WI38 (cell line): Measurements from ENCODE around the gene UQCRC1.
A peak's percentile ranks its signal among the peaks of the same experiment; 100 is the strongest.

Experiments
- H3K4me3 ChIP-seq: 2 replicates; pipeline ENCODE4 v1.5.1; 2011; ENCODE audit warnings: low read depth, mild to moderate bottlenecking, control low read depth, low read length
- TF ChIP-seq, protein P1 (sequence below): IDR thresholded peaks from 2 replicates; pipeline ENCODE4 v1.5.1; 2012; ENCODE audit warnings: low read depth, mild to moderate bottlenecking, control low read depth, low read length

The UQCRC1 gene

DNA sequence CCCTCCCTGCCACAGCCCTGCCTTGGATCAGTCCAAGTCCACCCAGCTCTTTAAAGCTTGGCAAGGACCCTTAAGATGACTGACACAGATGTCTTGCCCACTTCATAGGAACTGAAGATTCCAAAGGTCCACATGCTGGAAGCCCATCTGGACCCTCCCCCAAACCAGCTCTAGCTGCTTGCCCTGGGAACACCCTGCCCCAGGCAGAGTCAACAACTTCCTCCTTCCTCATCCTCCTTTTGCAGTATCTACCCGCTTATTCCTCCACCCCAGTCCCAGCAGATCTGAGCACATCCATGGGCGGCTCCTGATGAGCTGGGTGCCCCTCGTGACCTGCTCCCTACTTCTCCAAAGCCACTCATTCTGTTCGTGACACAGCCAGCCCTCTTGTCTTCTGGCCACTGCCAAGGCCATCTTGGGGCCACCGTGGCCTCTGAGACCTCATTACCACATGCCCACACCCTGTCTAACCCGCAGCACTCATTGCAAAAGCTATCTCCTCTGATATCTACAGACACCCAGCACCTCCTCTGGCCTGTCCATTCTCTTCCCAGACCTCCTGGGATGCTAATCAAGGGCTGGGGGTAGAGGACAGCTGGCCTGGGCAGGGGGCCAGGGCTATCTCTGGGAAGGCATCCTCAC is 50.8 kb downstream of the UQCRC1 start:
- H3K4me3 ChIP-seq: no peak overlapping the region
- TF ChIP-seq, protein P1, sequence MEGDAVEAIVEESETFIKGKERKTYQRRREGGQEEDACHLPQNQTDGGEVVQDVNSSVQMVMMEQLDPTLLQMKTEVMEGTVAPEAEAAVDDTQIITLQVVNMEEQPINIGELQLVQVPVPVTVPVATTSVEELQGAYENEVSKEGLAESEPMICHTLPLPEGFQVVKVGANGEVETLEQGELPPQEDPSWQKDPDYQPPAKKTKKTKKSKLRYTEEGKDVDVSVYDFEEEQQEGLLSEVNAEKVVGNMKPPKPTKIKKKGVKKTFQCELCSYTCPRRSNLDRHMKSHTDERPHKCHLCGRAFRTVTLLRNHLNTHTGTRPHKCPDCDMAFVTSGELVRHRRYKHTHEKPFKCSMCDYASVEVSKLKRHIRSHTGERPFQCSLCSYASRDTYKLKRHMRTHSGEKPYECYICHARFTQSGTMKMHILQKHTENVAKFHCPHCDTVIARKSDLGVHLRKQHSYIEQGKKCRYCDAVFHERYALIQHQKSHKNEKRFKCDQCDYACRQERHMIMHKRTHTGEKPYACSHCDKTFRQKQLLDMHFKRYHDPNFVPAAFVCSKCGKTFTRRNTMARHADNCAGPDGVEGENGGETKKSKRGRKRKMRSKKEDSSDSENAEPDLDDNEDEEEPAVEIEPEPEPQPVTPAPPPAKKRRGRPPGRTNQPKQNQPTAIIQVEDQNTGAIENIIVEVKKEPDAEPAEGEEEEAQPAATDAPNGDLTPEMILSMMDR: no peak; the same call in 1 of the 2 replicates

DNA sequence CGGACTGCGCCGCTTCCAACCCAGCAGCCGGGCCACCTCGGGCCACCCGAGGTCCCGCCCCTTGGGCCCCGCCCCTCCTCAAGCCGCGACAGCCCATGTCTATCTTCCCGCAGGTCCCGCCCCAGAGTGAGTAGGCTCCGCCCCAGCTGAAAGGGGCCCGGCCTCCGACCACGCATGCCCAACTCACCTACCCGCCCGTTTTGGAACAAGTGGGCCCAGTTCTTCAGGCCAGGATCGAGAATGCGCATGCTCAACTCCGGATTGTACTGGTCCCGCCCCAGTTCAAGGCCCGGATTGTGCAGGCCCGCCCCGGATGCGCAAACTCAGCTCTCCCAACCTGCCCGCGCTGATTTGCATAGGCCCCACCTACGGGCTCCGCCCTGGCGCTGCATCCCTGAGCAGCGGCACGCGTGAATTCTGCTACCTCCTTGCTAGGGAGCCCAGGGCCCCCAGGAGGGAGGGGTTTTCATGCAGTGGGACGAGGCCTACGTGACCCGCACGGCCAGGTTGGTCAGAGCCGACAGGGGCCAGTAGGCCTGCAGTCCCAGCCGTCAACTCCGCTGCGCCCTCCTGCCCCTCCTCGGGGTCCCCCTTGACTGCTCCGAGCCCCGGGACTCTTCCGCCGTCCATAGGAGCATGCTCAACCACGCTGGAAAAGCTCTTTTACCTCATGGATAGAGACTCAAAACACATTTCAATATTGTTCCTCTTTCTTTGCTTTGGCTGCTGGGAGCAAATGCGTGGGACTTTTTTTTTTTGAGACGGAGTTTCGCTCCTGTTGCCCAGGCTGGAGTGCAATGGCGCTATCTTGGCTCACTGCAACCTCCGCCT is 52.4 kb downstream of the UQCRC1 start, which contains the start of gene PFKFB4:
PFKFB4 (minus strand) TSS at position 8 of the 831 bp plus-strand sequence. CDS start 26 bp downstream, outside the sequence.
- TF ChIP-seq, protein P1: no peak
- peak within 1 kb of the TSS; percentile 67 for H3K4me3 ChIP-seq

DNA sequence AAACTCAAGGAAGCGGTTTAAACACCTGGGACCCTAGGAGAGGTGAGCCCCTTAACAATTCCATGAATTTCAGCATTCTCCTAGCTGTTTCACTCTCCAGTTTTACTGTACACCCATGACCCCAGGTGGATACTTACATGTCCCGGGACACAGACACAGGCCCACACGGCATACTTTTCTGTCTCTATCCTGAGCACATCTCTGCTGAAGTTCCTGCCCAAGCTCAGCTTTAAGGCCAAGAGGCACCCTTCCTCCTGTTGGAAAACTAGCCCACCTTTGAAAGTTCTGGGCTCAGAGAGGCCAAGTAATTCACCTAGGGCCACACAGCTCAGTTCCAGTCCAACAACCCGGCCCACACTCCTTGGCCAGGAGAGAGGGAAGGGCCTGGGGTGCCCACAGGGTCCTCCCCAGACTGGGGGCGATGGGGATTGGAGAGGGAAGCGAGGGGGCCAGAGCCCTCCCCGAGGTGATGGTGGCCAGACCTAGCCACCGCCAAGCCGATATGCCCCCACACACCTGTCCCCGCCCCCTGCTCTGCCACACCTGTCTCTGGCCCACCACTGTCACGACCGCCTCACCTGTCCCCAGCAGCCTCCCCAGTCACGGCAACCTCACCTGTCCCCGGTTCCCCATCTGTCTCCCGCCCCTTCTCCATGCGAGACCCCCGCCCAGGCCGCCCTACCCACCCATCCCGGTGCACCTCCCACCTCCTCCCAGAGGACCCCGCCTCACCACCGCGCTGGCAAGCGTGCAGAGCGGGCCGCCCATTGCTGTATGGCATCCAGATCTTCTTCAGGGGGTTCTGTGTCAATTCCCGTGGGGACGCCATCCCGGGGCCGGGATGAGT is 53.3 kb downstream of the UQCRC1 start:
- H3K4me3 ChIP-seq: peak overlapping the region; percentile 67
- TF ChIP-seq, protein P1: no peak

DNA sequence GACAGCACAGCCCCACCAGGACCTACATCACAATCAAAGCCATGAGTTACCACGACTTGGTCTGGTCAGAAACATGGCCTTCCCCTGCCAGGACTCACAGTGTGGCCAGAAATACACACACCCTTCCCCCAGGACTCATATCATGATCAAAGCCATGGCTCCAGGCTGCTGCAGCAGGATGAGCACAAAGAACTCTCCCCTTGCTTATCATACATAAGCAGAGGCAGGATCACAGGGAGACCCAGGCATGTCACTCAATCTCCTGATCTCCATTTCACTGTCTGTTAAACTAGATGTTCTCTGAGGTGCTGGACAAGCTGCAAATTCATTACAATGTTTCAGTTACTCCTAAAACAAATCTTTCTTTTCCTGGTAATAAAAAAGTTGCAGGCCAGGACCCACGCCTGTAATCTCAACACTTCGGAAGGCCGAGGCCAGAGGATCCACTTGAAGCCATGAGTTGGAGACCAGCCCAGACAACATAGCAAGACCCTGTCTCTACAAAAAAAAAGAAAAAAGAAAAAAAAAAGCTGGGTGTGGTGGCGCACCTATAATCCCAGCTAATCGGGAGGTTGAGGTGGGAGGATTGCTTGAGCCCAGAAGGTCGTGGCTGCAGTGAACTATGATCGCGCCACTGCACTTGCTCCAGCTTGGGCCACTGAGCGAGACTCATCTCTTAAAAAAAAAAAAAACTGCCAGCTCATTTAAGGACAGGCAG is 54.1 kb downstream of the UQCRC1 start:
- TF ChIP-seq, protein P1: no peak
- H3K4me3 ChIP-seq: no peak overlapping the region; the same call in 1 of the 2 replicates

DNA sequence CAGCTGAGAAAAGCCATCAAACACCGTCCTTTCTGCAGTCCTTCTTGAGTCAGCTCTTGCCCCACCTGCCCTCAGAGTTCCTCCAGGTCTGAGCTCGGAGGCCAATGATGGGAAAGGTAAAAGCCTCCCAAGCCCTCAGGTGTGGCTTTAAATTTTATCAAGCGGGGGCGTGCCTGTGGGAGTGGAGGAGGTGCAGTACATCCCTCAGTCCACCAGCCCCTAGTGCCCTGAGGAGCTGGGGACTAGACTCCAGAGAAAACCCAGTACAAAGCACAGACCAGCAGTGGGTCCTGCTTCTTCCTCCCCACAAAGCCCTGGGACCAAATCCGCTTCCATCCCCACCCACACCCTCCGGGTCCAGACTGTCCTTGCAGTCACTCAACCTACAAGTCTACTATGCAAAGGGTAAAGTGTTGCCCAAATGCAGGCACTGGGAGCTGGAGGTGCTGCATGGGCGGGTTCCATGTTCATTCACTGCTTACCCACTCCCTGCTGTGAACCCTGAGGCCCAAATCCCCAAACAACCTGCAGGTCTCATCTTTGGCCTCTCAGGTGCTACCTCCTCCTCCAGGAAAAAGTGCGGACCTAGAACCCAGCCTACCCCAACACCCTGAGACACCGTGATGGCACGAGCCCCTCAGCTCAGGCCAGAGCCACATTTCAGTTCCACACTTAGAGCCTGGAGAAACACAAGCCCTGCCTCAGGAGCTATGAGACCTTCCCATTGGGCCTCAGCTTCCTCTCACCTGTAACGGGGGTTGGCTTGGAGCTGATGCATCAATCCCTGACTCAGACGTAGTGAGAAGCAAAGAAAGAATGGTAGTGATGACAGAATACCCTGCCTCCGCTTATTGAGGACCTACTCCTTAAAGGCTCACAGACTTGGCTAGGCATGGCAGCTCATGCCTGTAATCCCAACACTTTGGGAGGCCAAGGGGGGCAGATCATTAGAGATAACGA is 55.3 kb downstream of the UQCRC1 start:
- no peak overlapping the region for H3K4me3 ChIP-seq
- TF ChIP-seq, protein P1: no peak

DNA sequence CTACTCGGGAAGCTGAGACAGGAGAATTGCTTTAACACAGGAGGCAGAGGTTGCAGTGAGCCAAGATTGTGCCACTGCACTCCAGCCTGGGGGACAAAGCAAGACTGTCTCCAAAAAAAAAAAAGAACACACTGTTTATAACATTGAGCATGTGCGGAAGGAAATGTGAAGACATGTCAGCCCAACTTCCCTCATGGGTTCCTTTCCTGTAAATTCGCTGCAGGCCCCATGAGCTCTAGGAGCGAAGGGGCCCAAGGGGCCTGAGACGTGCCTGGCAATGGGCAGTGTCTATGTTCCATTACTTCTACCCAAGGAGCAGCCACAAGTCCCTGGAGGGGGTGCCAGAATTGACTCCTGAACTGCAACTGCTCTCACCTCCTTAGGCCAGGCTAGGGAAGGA is 56.1 kb downstream of the UQCRC1 start:
- H3K4me3 ChIP-seq: no peak overlapping the region
- TF ChIP-seq, protein P1: no peak
